ENCODE results near the gene PCDHGA1. TPM values are rescaled to one million over a fixed set of nuclear protein-coding genes. Genes with fewer than 3 reads are reported as not detected.

The PCDHGA1 gene
- total RNA-seq, 5 donors from 2014 or later (not counting 1 experiment from before 2014, with no cell fraction given): 0.16 to 0.38 (median 0.31) TPM; not detected in 1

DNA sequence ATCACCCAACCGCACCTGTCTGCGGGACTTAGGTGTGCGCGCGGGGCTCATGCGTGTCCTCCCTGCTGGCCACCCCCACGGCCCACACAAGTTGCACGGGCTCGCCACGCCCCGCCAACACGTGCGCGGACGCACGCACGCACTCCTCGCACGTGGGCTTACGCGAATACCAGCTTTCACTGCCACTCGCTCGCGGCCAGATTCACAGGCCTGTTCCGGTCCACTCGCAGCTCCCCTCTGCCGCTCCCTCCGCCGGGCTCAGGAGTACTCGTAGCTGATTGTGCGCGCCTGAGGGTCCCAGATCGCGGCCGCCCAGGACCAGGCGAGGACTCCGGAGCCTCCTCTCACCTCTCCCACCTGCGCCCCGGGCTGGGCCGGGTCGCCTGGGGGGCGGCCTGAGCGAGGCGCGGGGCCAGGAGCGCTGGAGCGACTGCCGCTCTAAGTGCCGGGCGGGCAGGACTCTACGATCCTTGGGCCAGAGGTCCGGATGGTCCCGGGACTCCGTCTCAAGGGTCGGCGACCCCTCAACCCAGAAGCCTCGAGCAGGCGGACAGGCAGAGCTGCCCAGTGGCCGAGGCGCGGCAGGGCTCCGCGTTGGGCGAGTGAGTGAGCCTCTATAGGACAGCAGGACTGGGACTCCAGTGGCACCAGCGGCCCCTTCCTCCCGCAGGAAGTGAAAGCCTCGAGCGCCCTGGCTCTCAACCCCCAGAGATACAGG is 162.0 kb downstream of the PCDHGA1 start:
- Mint-ChIP-seq H3K27me3 (peaks cover 75 to 89% of the 10 kb centered on the region in 2 donors), H3K36me3 (no peaks in the 10 kb centered on the region), H3K27ac (peak overlapping the region in 1 of 2 donors; percentile 57), H3K9me3 (no peaks in the 10 kb centered on the region), H3K4me3 (peak overlapping the region; percentile 53 to 77 (median 73)), H3K4me1 (peaks cover 14 to 19% (median 16%) of the 10 kb centered on the region in 3 donors)
- peak; percentile 52 to 65 (median 59) for ATAC-seq (replicated peaks in 1 of 4)
- WGBS (ENCODE audit: insufficient coverage): 7% methylated on average over 67 of the region's 68 CpGs
- DNase-seq: peak in 3 of 35 experiments; percentile 15 to 21 (median 20)
- Histone ChIP-seq H3K36me3 (ENCODE audit: control insufficient read depth in 2 of 2, extremely low read depth in 1 of 2, insufficient read depth in 1 of 2, low read length in 1 of 2) (no peaks in the 10 kb centered on the region), H3K4me1 (ENCODE audit: control insufficient read depth in 1 of 2, extremely low read depth in 1 of 2, insufficient read depth in 2 of 2, low read length in 2 of 2) (peaks cover 0 to 16% of the 10 kb centered on the region in 2 experiments), H3K9me3 (no peaks in the 10 kb centered on the region), H3K27me3 (replicated peaks in 1 of 2; ENCODE audit: control insufficient read depth in 2 of 2, extremely low read depth in 1 of 2, insufficient read depth in 2 of 2, low read length in 1 of 2) (peaks cover 11 to 86% of the 10 kb centered on the region in 2 experiments), H3K4me3 (ENCODE audit: control insufficient read depth in 1 of 2, extremely low read depth in 1 of 2, low read length in 1 of 2) (peak overlapping the region; percentile 15 to 61), H3K27ac (ENCODE audit: low read length) (no peak overlapping the region)
- CTCF ChIA-PET: interaction anchor here in 1 of 2 donors (1.4 kb wide), 1 partner anchor 9 kb away, joined by 5 read pairs; no protein-coding TSS in a partner anchor
- POLR2A ChIA-PET: interaction anchor here in 1 of 2 donors (0.5 kb wide), 1 partner anchor 26 kb away, joined by 4 read pairs; no protein-coding TSS in a partner anchor

DNA sequence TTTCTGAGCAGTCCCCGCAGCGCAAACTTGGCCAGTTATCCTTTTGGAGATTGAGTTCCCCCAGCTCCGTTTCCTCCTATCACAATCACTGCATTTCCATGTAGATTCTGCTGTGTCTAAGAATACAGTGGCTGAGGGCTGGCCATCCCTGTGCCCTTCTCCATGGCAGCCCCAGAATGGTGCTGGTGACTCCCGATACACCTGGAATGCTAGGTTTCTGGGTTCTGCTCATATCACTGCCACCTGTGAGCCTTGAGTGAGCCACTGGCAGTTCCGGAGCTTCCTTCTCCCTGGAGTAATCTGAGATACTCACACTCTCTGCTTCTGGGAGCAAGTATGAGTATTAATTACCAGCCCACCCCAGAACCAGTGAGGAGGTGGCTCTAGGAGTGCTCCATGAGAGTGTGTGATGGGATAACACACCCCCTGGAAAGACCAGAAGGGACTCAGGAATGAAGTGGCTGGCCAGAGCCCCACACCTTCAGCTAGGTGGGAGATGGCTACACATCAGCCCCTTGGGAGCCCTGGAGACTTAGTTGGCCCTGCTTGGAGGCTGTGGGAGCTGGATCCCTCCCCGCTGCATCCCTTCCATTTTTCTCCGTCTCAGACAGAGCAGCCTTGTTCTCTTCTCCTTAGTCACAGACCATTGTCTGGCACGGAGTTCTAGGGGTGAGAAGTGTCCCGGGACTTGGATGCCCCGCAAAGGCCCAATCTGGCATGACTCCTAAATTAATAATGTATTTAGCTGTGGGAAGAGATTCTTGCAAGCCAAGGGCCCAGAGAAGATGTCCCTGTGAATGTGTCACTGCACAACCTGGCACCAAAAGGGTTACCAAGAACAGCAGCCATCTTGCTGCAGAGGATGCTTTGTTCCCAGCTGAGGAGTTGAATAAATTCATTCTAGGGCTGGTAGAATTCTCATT is 163.4 kb downstream of the PCDHGA1 start:
- no peaks in the 10 kb centered on the region for H3K9me3 Mint-ChIP-seq
- H3K27me3 ChIP-seq (replicated peaks in 1 of 2; ENCODE audit: control insufficient read depth in 2 of 2, extremely low read depth in 1 of 2, insufficient read depth in 2 of 2, low read length in 1 of 2): peaks cover 11 to 86% of the 10 kb centered on the region in 2 experiments
- H3K4me3 Mint-ChIP-seq: peak overlapping the region in 1 of 3 donors; percentile 77
- WGBS (ENCODE audit: insufficient coverage): 93% methylated on average over 3 of the region's 10 CpGs
- POLR2A ChIA-PET: no interaction called here
- H3K9me3 ChIP-seq: no peaks in the 10 kb centered on the region
- H3K4me1 ChIP-seq (ENCODE audit: control insufficient read depth in 1 of 2, extremely low read depth in 1 of 2, insufficient read depth in 2 of 2, low read length in 2 of 2): peaks cover 0 to 16% of the 10 kb centered on the region in 2 experiments
- peaks cover 14 to 19% (median 16%) of the 10 kb centered on the region in 3 donors for H3K4me1 Mint-ChIP-seq
- H3K4me3 ChIP-seq (ENCODE audit: control insufficient read depth in 1 of 2, extremely low read depth in 1 of 2, low read length in 1 of 2): no peak overlapping the region
- H3K27me3 Mint-ChIP-seq: peaks cover 73 to 81% of the 10 kb centered on the region in 2 donors
- no peak overlapping the region for H3K27ac Mint-ChIP-seq
- no peaks in the 10 kb centered on the region for H3K36me3 ChIP-seq (ENCODE audit: control insufficient read depth in 2 of 2, extremely low read depth in 1 of 2, insufficient read depth in 1 of 2, low read length in 1 of 2)
- H3K36me3 Mint-ChIP-seq: no peaks in the 10 kb centered on the region
- DNase-seq (peak in 1 of 35 experiments; percentile 8), ATAC-seq (replicated peaks in 1 of 4) (no peak)
- H3K27ac ChIP-seq (ENCODE audit: low read length): no peak overlapping the region
- CTCF ChIA-PET: interaction anchor here in 1 of 2 donors (1.4 kb wide), 1 partner anchor 7 kb away, joined by 5 read pairs; no protein-coding TSS in a partner anchor

DNA sequence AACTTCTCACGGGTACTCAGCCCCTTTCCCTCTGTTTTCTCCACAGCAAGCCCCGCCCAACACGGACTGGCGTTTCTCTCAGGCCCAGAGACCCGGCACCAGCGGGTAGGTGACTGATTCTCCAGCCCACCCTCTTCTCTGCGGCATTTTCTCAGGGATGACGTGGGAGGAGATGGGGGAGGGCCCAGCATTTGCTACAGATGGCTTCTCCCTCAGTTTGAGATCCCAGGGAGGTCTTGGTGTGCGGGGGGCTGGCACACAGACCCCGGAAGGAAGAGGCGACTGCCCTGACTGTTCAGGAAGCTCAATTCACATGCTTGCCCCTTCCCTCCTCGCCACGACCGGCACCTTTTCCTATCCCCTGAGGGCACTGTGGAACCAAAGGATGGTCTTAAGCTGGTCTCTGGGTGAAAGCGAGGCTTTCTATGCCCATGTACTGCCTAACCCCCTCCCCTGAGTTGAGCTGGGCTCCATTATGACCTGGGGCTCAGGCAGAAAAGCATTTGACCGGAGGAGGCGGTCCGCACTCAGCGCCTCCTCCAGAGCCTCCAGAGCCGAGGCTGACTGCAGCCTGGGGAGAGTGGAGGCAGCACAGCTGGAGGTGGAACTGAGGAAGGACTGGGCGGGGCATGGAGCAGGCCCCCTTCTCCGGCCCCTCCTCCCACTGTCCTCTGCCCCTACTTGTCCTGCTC is 164.6 kb downstream of the PCDHGA1 start:
- ChIA-PET CTCF (no interaction called here), POLR2A (no interaction called here)
- 22% methylated on average over 12 of the region's 22 CpGs for WGBS (ENCODE audit: insufficient coverage)
- Histone ChIP-seq H3K4me1 (ENCODE audit: control insufficient read depth in 1 of 2, extremely low read depth in 1 of 2, insufficient read depth in 2 of 2, low read length in 2 of 2) (peaks cover 0 to 16% of the 10 kb centered on the region in 2 experiments), H3K36me3 (ENCODE audit: control insufficient read depth in 2 of 2, extremely low read depth in 1 of 2, insufficient read depth in 1 of 2, low read length in 1 of 2) (no peaks in the 10 kb centered on the region), H3K27me3 (replicated peaks in 1 of 2; ENCODE audit: control insufficient read depth in 2 of 2, extremely low read depth in 1 of 2, insufficient read depth in 2 of 2, low read length in 1 of 2) (peaks cover 10 to 74% of the 10 kb centered on the region in 2 experiments), H3K9me3 (no peaks in the 10 kb centered on the region), H3K4me3 (ENCODE audit: control insufficient read depth in 1 of 2, extremely low read depth in 1 of 2, low read length in 1 of 2) (no peak overlapping the region), H3K27ac (ENCODE audit: low read length) (no peak overlapping the region)
- Mint-ChIP-seq H3K36me3 (no peaks in the 10 kb centered on the region), H3K27me3 (peaks cover 63 to 75% of the 10 kb centered on the region in 2 donors), H3K4me3 (peak overlapping the region in 1 of 3 donors; percentile 55), H3K27ac (no peak overlapping the region), H3K9me3 (no peaks in the 10 kb centered on the region), H3K4me1 (peaks cover 14 to 19% (median 16%) of the 10 kb centered on the region in 3 donors)
- peak in 1 of 35 experiments; percentile 23 for DNase-seq
- no peak for ATAC-seq (replicated peaks in 1 of 4)

DNA sequence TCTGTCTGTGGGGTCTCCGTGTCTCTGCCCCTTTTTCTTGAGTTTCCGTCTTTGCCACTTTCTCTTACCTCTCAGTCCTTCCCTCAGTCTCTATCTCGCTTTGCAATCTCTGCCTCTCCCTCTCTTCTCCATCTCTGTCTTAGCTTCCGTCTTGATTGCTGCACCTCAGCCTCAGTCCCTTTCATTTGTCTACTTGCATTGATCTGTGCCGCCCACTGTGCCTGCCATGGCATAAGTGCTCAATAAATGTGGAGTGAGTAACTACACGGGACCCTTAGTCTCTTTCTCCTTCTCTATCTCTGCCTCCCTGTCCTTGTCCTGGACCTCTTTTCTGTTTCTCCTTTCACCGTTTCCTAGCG is 165.1 kb downstream of the PCDHGA1 start:
- Mint-ChIP-seq H3K4me3 (peak overlapping the region in 1 of 3 donors; percentile 55), H3K36me3 (no peaks in the 10 kb centered on the region), H3K27ac (peak overlapping the region in 1 of 2 donors; percentile 36), H3K4me1 (peaks cover 14 to 19% (median 16%) of the 10 kb centered on the region in 3 donors), H3K27me3 (peaks cover 58 to 70% of the 10 kb centered on the region in 2 donors), H3K9me3 (no peaks in the 10 kb centered on the region)
- Histone ChIP-seq H3K27ac (ENCODE audit: low read length) (no peak overlapping the region), H3K27me3 (replicated peaks in 1 of 2; ENCODE audit: control insufficient read depth in 2 of 2, extremely low read depth in 1 of 2, insufficient read depth in 2 of 2, low read length in 1 of 2) (peaks cover 8 to 69% of the 10 kb centered on the region in 2 experiments), H3K4me3 (ENCODE audit: control insufficient read depth in 1 of 2, extremely low read depth in 1 of 2, low read length in 1 of 2) (no peak overlapping the region), H3K36me3 (ENCODE audit: control insufficient read depth in 2 of 2, extremely low read depth in 1 of 2, insufficient read depth in 1 of 2, low read length in 1 of 2) (no peaks in the 10 kb centered on the region), H3K4me1 (ENCODE audit: control insufficient read depth in 1 of 2, extremely low read depth in 1 of 2, insufficient read depth in 2 of 2, low read length in 2 of 2) (peaks cover 0 to 16% of the 10 kb centered on the region in 2 experiments), H3K9me3 (no peaks in the 10 kb centered on the region)
- ATAC-seq (replicated peaks in 1 of 4) (no peak), DNase-seq (peak in 1 of 35 experiments; percentile 4)
- POLR2A ChIA-PET: no interaction called here
- WGBS (ENCODE audit: insufficient coverage): 67% methylated on average over 5 of the region's 8 CpGs
- CTCF ChIA-PET: no interaction called here

DNA sequence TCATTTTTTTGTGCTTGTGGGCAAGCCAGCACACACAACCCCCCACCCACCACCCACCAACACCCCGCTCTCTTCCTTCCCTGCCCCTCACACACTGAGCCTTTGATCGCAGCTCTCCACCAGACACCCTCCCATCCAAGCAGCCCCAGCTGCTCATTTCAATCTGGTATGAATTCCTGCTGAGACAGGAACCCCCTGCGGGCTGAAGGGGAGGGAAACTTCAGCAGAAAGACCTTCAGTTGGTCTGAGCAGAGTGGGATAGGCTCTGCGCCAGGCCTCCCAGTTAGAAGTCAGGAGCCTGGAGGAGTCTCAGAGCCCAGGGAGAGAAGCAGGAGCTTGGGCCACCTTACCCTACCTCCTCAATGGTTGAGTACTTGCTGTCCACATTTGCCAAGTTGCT is 165.7 kb downstream of the PCDHGA1 start:
- Histone ChIP-seq H3K36me3 (ENCODE audit: control insufficient read depth in 2 of 2, extremely low read depth in 1 of 2, insufficient read depth in 1 of 2, low read length in 1 of 2) (no peaks in the 10 kb centered on the region), H3K27me3 (replicated peaks in 1 of 2; ENCODE audit: control insufficient read depth in 2 of 2, extremely low read depth in 1 of 2, insufficient read depth in 2 of 2, low read length in 1 of 2) (peaks cover 8 to 63% of the 10 kb centered on the region in 2 experiments), H3K27ac (ENCODE audit: low read length) (no peak overlapping the region), H3K4me1 (ENCODE audit: control insufficient read depth in 1 of 2, extremely low read depth in 1 of 2, insufficient read depth in 2 of 2, low read length in 2 of 2) (peaks cover 0 to 16% of the 10 kb centered on the region in 2 experiments), H3K9me3 (no peaks in the 10 kb centered on the region), H3K4me3 (ENCODE audit: control insufficient read depth in 1 of 2, extremely low read depth in 1 of 2, low read length in 1 of 2) (no peak overlapping the region)
- Mint-ChIP-seq H3K36me3 (no peaks in the 10 kb centered on the region), H3K27me3 (peaks cover 52 to 64% of the 10 kb centered on the region in 2 donors), H3K27ac (no peak overlapping the region), H3K4me3 (peak overlapping the region in 1 of 3 donors; percentile 55), H3K9me3 (no peaks in the 10 kb centered on the region), H3K4me1 (peaks cover 13 to 17% (median 14%) of the 10 kb centered on the region in 3 donors)
- DNase-seq: no peak
- no peak for ATAC-seq (replicated peaks in 1 of 4)
- 80% methylated on average over 1 of the region's 4 CpGs for WGBS (ENCODE audit: insufficient coverage)
- ChIA-PET CTCF (interaction anchor here in 1 of 2 donors (0.5 to 1.0 kb wide), 2 partner anchors 17 to 52 kb away, joined by 3 read pairs; no protein-coding TSS in a partner anchor), POLR2A (interaction anchor here in 1 of 2 donors (0.6 kb wide), 1 partner anchor 159 kb away, joined by 8 read pairs; no protein-coding TSS in a partner anchor)

Data from T-cell (primary cell).